ENCODE measurements around the gene CCDC167. TPM values are rescaled to one million over a fixed set of nuclear protein-coding genes. Genes with fewer than 3 reads are reported as not detected.

Gene CCDC167
- total RNA-seq, 1 experiment from 2014 or later: 31.9 TPM

DNA sequence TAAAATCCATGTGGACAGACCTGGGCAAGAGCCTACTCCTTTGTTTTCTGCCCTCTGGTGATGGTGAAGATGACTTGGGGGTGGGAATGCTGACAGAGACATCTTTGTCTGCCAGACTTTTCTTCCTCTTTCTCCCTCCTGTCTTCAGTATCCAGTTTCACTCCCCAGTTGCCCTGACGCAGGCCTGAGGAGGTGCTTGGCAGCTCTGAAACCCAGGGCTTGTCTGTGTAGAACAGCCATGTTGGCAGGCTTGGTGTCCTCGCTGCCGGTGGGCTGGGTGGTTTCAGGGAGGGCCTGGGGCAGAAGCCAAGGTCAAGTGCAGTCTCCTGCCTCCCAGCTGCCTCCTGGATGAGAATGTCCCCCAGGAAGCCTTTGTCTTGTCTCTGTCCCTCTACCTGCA is 22.5 kb downstream of the CCDC167 start:
- Histone ChIP-seq H3K4me2 (ENCODE audit: insufficient read depth, insufficient read length, low read length) (no peak overlapping the region), H3K9me3 (ENCODE audit: control insufficient read depth, low read depth, low read length) (no peaks in the 10 kb centered on the region), H2BK5ac (ENCODE audit: insufficient read length, low read length) (no peak overlapping the region), H4K5ac (ENCODE audit: insufficient read length, low read depth, low read length) (no peak overlapping the region), H3K18ac (ENCODE audit: insufficient read length, low read depth, low read length) (no peak overlapping the region), H3K23ac (ENCODE audit: insufficient read length, low read depth, low read length) (no peak overlapping the region), H3K27me3 (ENCODE audit: insufficient read depth, low read length) (no peaks in the 10 kb centered on the region), H3K9ac (ENCODE audit: extremely low read depth, insufficient read length, low read length) (no peak overlapping the region), H3K56ac (ENCODE audit: insufficient read length, low read depth, low read length) (no peak overlapping the region), H3K4ac (ENCODE audit: low read depth, low read length) (no peak overlapping the region), H3K79me1 (ENCODE audit: insufficient read depth, low read depth, low read length, poor library complexity, severe bottlenecking) (no peaks in the 10 kb centered on the region), H2AK5ac (ENCODE audit: insufficient read length, low read length) (no peak overlapping the region), H2AFZ (ENCODE audit: low read length) (no peak overlapping the region), H4K91ac (ENCODE audit: insufficient read length, low read depth, low read length) (no peak overlapping the region), H3K23me2 (ENCODE audit: insufficient read length, low read depth, low read length, poor library complexity, severe bottlenecking) (no peaks in the 10 kb centered on the region), H2BK15ac (ENCODE audit: low read depth, low read length) (no peak overlapping the region), H4K8ac (replicated peaks; ENCODE audit: insufficient read length, low read depth, low read length) (no peak overlapping the region), H3K4me1 (ENCODE audit: insufficient read depth, low read length) (peaks cover 4% of the 10 kb centered on the region; the same call in 1 of the 2 replicates), H2BK120ac (ENCODE audit: low read depth, low read length, poor library complexity, severe bottlenecking) (no peak overlapping the region), H2BK12ac (ENCODE audit: insufficient read length, low read depth, low read length) (no peak overlapping the region), H3K14ac (ENCODE audit: insufficient read depth, low read length) (no peak overlapping the region), H3K79me2 (ENCODE audit: insufficient read depth, low read length) (no peaks in the 10 kb centered on the region), H3T11ph (ENCODE audit: low read length) (no peak overlapping the region), H2BK20ac (ENCODE audit: low read depth, low read length, poor library complexity, severe bottlenecking) (no peak overlapping the region), H3K27ac (ENCODE audit: insufficient read length, low read depth, low read length) (no peak overlapping the region), H4K20me1 (ENCODE audit: control insufficient read depth, insufficient read depth, insufficient read length) (no peaks in the 10 kb centered on the region)
- no peak for DNase-seq
- TF ChIP-seq, protein P1, sequence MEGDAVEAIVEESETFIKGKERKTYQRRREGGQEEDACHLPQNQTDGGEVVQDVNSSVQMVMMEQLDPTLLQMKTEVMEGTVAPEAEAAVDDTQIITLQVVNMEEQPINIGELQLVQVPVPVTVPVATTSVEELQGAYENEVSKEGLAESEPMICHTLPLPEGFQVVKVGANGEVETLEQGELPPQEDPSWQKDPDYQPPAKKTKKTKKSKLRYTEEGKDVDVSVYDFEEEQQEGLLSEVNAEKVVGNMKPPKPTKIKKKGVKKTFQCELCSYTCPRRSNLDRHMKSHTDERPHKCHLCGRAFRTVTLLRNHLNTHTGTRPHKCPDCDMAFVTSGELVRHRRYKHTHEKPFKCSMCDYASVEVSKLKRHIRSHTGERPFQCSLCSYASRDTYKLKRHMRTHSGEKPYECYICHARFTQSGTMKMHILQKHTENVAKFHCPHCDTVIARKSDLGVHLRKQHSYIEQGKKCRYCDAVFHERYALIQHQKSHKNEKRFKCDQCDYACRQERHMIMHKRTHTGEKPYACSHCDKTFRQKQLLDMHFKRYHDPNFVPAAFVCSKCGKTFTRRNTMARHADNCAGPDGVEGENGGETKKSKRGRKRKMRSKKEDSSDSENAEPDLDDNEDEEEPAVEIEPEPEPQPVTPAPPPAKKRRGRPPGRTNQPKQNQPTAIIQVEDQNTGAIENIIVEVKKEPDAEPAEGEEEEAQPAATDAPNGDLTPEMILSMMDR (conservative IDR thresholded peaks at IDR 0.05): no peak
- H3K27me3 Mint-ChIP-seq (ENCODE audit: low read depth): no peaks in the 10 kb centered on the region
- no CpG with 5 or more reads among the region's 3 CpGs for WGBS (ENCODE audit: extremely low coverage, insufficient read length, low lambda C conversion rate)
- no peak overlapping the region for H3K4me3 Mint-ChIP-seq
- peaks cover 11 to 19% of the 10 kb centered on the region in 2 experiments for H3K4me1 Mint-ChIP-seq
- peaks cover 17 to 74% (median 65%) of the 10 kb centered on the region in 3 experiments for H3K36me3 Mint-ChIP-seq (ENCODE audit: insufficient read depth in 1 of 3, low read depth in 3 of 3)
- no peak overlapping the region for H3K27ac Mint-ChIP-seq
- no peaks in the 10 kb centered on the region for H3K9me3 Mint-ChIP-seq
